IPS DF 19.7 (cell line): ENCODE results near the gene MSL3.

ENCODE experiments used
- DNase-seq: peaks from one replicate; pipeline ENCODE4 v3.0.0-alpha.2; 2013; ENCODE audit warnings: low read depth, low spot score

The MSL3 gene

GRCh38 chrX:11759461-11760311, 1.6 kb downstream of the MSL3 start:
- DNase-seq, result peak; percentile 54

GRCh38 chrX:11760958-11761357, 2.9 kb downstream of the MSL3 start:
- no peak for DNase-seq

- no peak for DNase-seq
Observed at GRCh38 chrX:11764602-11765067, 6.6 kb downstream of the MSL3 start.

- DNase-seq, result no peak
Observed at GRCh38 chrX:11765449-11765848, 7.4 kb downstream of the MSL3 start.

GRCh38 chrX:11766487-11766886, 8.4 kb downstream of the MSL3 start:
- DNase-seq, result no peak

- no peak for DNase-seq
Observed at GRCh38 chrX:11768039-11768438, 10.0 kb downstream of the MSL3 start.

- DNase-seq, result no peak
Observed at GRCh38 chrX:11770320-11770719, 12.3 kb downstream of the MSL3 start.

- no peak for DNase-seq
Observed at GRCh38 chrX:11778230-11778629, 20.2 kb downstream of the MSL3 start.

- no peak for DNase-seq
Observed at GRCh38 chrX:11781133-11781532, 23.1 kb downstream of the MSL3 start.

- no peak for DNase-seq
Observed at GRCh38 chrX:11781734-11782370, 23.8 kb downstream of the MSL3 start.

- DNase-seq, result no peak
Observed at GRCh38 chrX:11784543-11784942, 26.5 kb downstream of the MSL3 start.

- DNase-seq, result no peak
Observed at GRCh38 chrX:11786862-11787261, 28.8 kb downstream of the MSL3 start.

- DNase-seq, result peak; percentile 33
Observed at GRCh38 chrX:11787564-11787963, 29.5 kb downstream of the MSL3 start.

- DNase-seq, result no peak
Observed at GRCh38 chrX:11789809-11790208, 31.8 kb downstream of the MSL3 start.

- no peak for DNase-seq
Observed at GRCh38 chrX:11791090-11791489, 33.1 kb downstream of the MSL3 start.

GRCh38 chrX:11791537-11791936, 33.5 kb downstream of the MSL3 start:
- no peak for DNase-seq

- DNase-seq, result no peak
Observed at GRCh38 chrX:11792461-11793421, 34.7 kb downstream of the MSL3 start.

GRCh38 chrX:11793734-11794133, 35.7 kb downstream of the MSL3 start:
- DNase-seq, result no peak

- DNase-seq, result no peak
Observed at GRCh38 chrX:11813341-11813740, 55.3 kb downstream of the MSL3 start.
